Measurements from ENCODE around the gene SECISBP2. TPM values are rescaled to one million over a fixed set of nuclear protein-coding genes. Genes with fewer than 3 reads are reported as not detected.
A peak's percentile ranks its signal among the peaks of the same experiment; 100 is the strongest.

The SECISBP2 gene
- total and polyA plus RNA-seq, 2 donors (not counting 1 experiment from before 2014, with no cell fraction given) = 56.6 to 124 TPM

GRCh38 chr9:89372230-89372816, 54.0 kb downstream of the SECISBP2 start:
- Histone ChIP-seq H4K20me1 (ENCODE audit: control insufficient read depth, insufficient read depth, low read length, poor library complexity, severe bottlenecking) (no peaks in the 10 kb centered on the region), H3K9me3 (ENCODE audit: control extremely low read depth in 1 of 3, control insufficient read depth in 2 of 3, insufficient read depth in 1 of 3, low read length in 2 of 3) (no peaks in the 10 kb centered on the region), H3K4me2 (replicated peaks; ENCODE audit: low read depth, low read length, poor library complexity, severe bottlenecking) (no peak overlapping the region), H2AFZ (ENCODE audit: insufficient read depth, low read depth, low read length, poor library complexity, severe bottlenecking) (no peak overlapping the region), H3K4me1 (ENCODE audit: control insufficient read depth in 2 of 2, insufficient read depth in 2 of 2, low read length in 2 of 2) (peaks cover 11 to 22% of the 10 kb centered on the region in 2 donors), H3K4me3 (ENCODE audit: control extremely low read depth in 1 of 5, extremely low read depth in 1 of 5, insufficient read depth in 1 of 5, low read depth in 2 of 5, low read length in 4 of 5) (no peak overlapping the region), H3K36me3 (replicated peaks in 1 of 2; ENCODE audit: control extremely low read depth in 1 of 2, control insufficient read depth in 1 of 2, extremely low read depth in 1 of 2, insufficient read depth in 2 of 2, low read length in 1 of 2) (peaks cover 0 to 12% of the 10 kb centered on the region in 2 experiments), H3K9ac (ENCODE audit: low read length) (no peak overlapping the region), H3K27ac (ENCODE audit: low read length in 2 of 2) (peak overlapping the region in 1 of 2 donors; percentile 42), H3K27me3 (replicated peaks in 1 of 4; ENCODE audit: control extremely low read depth in 1 of 4, control insufficient read depth in 3 of 4, insufficient read depth in 4 of 4, low read length in 3 of 4) (no peaks in the 10 kb centered on the region), H3K79me2 (ENCODE audit: control insufficient read depth, insufficient read depth, low read length) (peaks cover 18% of the 10 kb centered on the region)
- WGBS (ENCODE audit: insufficient coverage) = 90% methylated on average over 14 of the region's 14 CpGs
- TF ChIP-seq EZH2 (IDR thresholded peaks at IDR 0.05; ENCODE audit: borderline replicate concordance, insufficient read depth, low read depth, low read length, poor library complexity, severe bottlenecking) (no peak), CTCF (IDR thresholded peaks at IDR 0.05) (no peak)
- DNase-seq (no peak), ATAC-seq (ENCODE audit: low read depth) (no peak)
- Mint-ChIP-seq H3K27ac (peak overlapping the region; percentile 59), H3K4me3 (no peak overlapping the region), H3K9me3 (ENCODE audit: insufficient read depth) (no peaks in the 10 kb centered on the region), H3K27me3 (no peaks in the 10 kb centered on the region), H3K4me1 (peaks cover 29% of the 10 kb centered on the region)
- ChIA-PET POLR2A (interaction anchor here (0.6 to 1.2 kb wide), 3 partner anchors 32 to 177 kb away, joined by 3 to 6 read pairs (median 4); no protein-coding TSS in a partner anchor), CTCF (interaction anchor here (0.7 to 1.6 kb wide), 2 partner anchors 112 to 177 kb away, joined by 4 to 7 read pairs; no protein-coding TSS in a partner anchor)
- intact Hi-C loops (cut with micrococcal nuclease) = no loop called here

- no peak overlapping the region for H3K27ac ChIP-seq (ENCODE audit: low read length in 2 of 2)
- no peaks in the 10 kb centered on the region for H3K27me3 ChIP-seq (replicated peaks in 1 of 4; ENCODE audit: control extremely low read depth in 1 of 4, control insufficient read depth in 3 of 4, insufficient read depth in 4 of 4, low read length in 3 of 4)
- WGBS (ENCODE audit: insufficient coverage) = 84% methylated on average over 5 of the region's 8 CpGs
- no peak overlapping the region for H3K4me3 ChIP-seq (ENCODE audit: control extremely low read depth in 1 of 5, extremely low read depth in 1 of 5, insufficient read depth in 1 of 5, low read depth in 2 of 5, low read length in 4 of 5)
- H3K36me3 ChIP-seq (replicated peaks in 1 of 2; ENCODE audit: control extremely low read depth in 1 of 2, control insufficient read depth in 1 of 2, extremely low read depth in 1 of 2, insufficient read depth in 2 of 2, low read length in 1 of 2) = peaks cover 0 to 17% of the 10 kb centered on the region in 2 experiments
- no peak overlapping the region for H3K4me2 ChIP-seq (replicated peaks; ENCODE audit: low read depth, low read length, poor library complexity, severe bottlenecking)
- no peak overlapping the region for H2AFZ ChIP-seq (ENCODE audit: insufficient read depth, low read depth, low read length, poor library complexity, severe bottlenecking)
- ATAC-seq (ENCODE audit: low read depth) = no peak
- no peak overlapping the region for H3K9ac ChIP-seq (ENCODE audit: low read length)
- Mint-ChIP-seq H3K27me3 (no peaks in the 10 kb centered on the region), H3K4me1 (peaks cover 31% of the 10 kb centered on the region), H3K9me3 (ENCODE audit: insufficient read depth) (no peaks in the 10 kb centered on the region), H3K4me3 (no peak overlapping the region), H3K27ac (no peak overlapping the region)
- DNase-seq = no peak
- peaks cover 15% of the 10 kb centered on the region for H3K79me2 ChIP-seq (ENCODE audit: control insufficient read depth, insufficient read depth, low read length)
- intact Hi-C loops (cut with micrococcal nuclease) = no loop called here
- TF ChIP-seq CTCF (IDR thresholded peaks at IDR 0.05) (no peak), EZH2 (IDR thresholded peaks at IDR 0.05; ENCODE audit: borderline replicate concordance, insufficient read depth, low read depth, low read length, poor library complexity, severe bottlenecking) (no peak)
- no peaks in the 10 kb centered on the region for H3K9me3 ChIP-seq (ENCODE audit: control extremely low read depth in 1 of 3, control insufficient read depth in 2 of 3, insufficient read depth in 1 of 3, low read length in 2 of 3)
- H3K4me1 ChIP-seq (ENCODE audit: control insufficient read depth in 2 of 2, insufficient read depth in 2 of 2, low read length in 2 of 2) = peaks cover 11 to 22% of the 10 kb centered on the region in 2 donors
- CTCF ChIA-PET = interaction anchor here (1.6 kb wide), 1 partner anchor 177 kb away, joined by 7 read pairs; no protein-coding TSS in a partner anchor
- POLR2A ChIA-PET = interaction anchor here (0.6 to 1.2 kb wide), 3 partner anchors 31 to 177 kb away, joined by 3 to 6 read pairs (median 4); no protein-coding TSS in a partner anchor
- H4K20me1 ChIP-seq (ENCODE audit: control insufficient read depth, insufficient read depth, low read length, poor library complexity, severe bottlenecking) = no peaks in the 10 kb centered on the region
Measured at GRCh38 chr9:89372979-89373378, 54.7 kb downstream of the SECISBP2 start.
